22Rv1 (cell line): ENCODE measurements around the gene CNTNAP4.

Source experiments
- H3K27ac ChIP-seq: fragments of 450-650 bp; 2 replicates; pipeline ENCODE4 v1.5.1; 2017
- CTCF ChIP-seq: fragments of 450-650 bp; IDR thresholded peaks from 2 replicates; pipeline ENCODE4 v1.5.1; 2017; ENCODE audit warnings: mild to moderate bottlenecking
- ZFX ChIP-seq: fragments of 450-650 bp; IDR thresholded peaks from 2 replicates; pipeline ENCODE4 v1.6.1; 2017; ENCODE audit warnings: antibody characterized with exemption, borderline replicate concordance

Gene CNTNAP4

DNA sequence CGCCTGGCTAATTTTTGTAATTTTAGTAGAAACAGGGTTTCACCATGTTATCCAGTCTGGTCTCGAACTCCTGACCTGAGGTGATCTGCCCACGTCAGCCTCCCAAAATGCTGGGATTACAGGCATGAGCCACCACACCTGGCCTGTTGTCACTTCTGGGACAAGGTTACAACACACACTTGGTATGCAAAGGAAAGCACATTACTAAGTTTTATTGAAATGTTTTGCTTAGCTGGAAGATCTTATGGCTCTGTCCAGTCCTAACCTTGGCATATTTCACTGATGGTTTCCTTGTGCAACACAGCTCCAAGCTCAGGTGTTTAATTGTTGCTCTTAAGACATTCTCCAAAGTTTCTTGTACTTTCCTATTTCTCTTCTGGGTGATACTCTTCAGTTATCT lies 94.2 kb downstream of the CNTNAP4 start:
- TF ChIP-seq ZFX, result no peak
- no peak for TF ChIP-seq CTCF
- no peak overlapping the region for H3K27ac ChIP-seq

- no peak overlapping the region for H3K27ac ChIP-seq
- TF ChIP-seq CTCF (no peak), ZFX (no peak)
These were observed 96.8 kb downstream of the CNTNAP4 start for GRCh38 chr16:76373998-76374397.

DNA sequence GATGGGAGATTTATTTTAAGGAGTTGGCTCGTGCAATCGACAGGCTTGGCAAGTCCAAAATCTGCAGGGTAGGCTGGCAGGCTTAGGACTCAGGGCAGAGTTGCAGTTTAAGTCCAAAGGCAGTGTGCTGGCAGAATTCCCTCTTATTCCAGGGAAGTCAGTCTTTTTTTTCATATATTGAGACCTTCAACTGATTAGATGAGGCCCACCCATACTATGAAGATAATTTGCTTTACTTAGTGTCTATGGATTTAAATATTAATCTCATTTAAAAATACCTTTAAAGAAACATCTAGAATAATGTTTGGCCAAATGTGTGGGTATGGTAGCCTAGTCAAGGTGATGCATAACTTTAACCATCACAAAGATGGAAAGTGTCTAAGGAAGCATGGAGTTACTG lies 99.8 kb downstream of the CNTNAP4 start:
- no peak overlapping the region for H3K27ac ChIP-seq
- TF ChIP-seq CTCF, result no peak
- no peak for TF ChIP-seq ZFX

- no peak overlapping the region for H3K27ac ChIP-seq
- TF ChIP-seq CTCF (no peak), ZFX (no peak)
These were observed 100.8 kb downstream of the CNTNAP4 start for GRCh38 chr16:76378020-76378419.

GRCh38 chr16:76381096-76381495 lies 103.9 kb downstream of the CNTNAP4 start:
- no peak for TF ChIP-seq ZFX
- TF ChIP-seq CTCF, result no peak

DNA sequence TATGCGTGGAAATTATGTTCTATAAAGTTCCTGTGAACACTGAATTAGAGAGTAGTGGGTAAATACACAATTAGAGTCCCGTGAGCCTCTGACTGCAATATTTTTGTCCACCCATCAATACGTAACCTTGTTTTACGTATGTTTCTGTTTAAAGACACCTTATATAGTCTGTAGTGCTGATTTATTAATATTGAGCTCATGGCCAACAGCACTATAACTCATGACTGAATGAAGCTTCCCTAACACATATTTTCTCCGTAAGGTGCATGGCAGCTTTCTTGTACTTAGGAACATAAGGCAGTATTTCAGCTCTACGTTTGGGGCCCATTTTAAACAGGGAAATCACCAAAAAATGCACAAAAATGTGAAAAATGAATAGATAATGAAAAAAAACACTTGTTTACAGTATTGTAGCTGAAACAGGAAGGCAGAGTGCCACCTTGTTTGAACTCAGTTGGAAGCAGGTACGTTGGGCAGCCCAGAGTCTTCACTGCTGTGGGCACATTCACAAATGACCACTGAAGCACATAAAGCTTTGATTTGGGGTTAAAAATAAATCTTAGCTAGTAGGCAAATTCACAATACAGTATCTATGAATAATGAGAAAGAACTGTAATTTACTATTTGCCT lies 108.5 kb downstream of the CNTNAP4 start:
- TF ChIP-seq ZFX, result no peak
- TF ChIP-seq CTCF, result no peak
- no peak overlapping the region for H3K27ac ChIP-seq

More at GRCh38 chr16:76381096-76381495, 103.9 kb downstream of the CNTNAP4 start:
- no peak overlapping the region for H3K27ac ChIP-seq

DNA sequence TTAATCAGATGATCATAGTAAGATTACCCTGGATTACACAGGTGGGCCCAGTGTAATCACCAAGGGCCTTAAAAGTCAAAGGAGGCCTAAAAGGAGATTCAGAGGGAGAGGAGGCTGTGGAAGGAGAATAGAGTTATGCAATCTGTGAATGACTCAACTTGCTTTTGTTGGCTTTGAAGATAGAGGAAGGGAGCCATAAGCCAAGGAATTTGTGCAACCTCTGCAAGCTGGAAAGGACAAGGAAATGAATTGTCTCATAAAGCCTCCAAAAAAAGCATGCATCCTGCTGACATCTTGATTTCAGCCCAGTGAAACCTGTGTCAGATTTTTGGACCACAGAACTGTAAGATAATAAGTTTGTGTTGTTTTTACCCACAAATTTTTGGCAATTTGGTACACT lies 109.6 kb downstream of the CNTNAP4 start:
- TF ChIP-seq ZFX (no peak), CTCF (no peak)
- H3K27ac ChIP-seq, result no peak overlapping the region
